CD14-positive monocyte (primary cell): ENCODE data around the gene KCTD16. TPM values are rescaled to one million over a fixed set of nuclear protein-coding genes. Genes with fewer than 3 reads are reported as not detected.

Experiments
- DNase-seq, 3 donors: peaks; one replicate each; pipeline ENCODE4 v3.0.0-alpha.2; 2011 to 2022
- H2AFZ ChIP-seq: 2 replicates; pipeline ENCODE4 v1.6.0; 2012; ENCODE audit warnings: mild to moderate bottlenecking, low read depth, low read length, inconsistent platforms; ENCODE audit not compliant: insufficient read depth, poor library complexity, severe bottlenecking
- H3K27ac ChIP-seq, 2 donors: 1 replicate in 1 of 2; 2 replicates in 1 of 2; pipeline ENCODE4 v1.5.1; 2012 to 2013; ENCODE audit warnings: low read length in 2 of 2, control low read depth in 1 of 2, inconsistent platforms in 1 of 2, low read depth in 1 of 2, mild to moderate bottlenecking in 1 of 2
- H3K27me3 ChIP-seq, 2 donors: one replicate each; pipeline versions ENCODE4 v1.6.0 to v1.6.1; 2011 to 2013; ENCODE audit warnings: low read length in 2 of 2; ENCODE audit not compliant: control insufficient read depth in 2 of 2, insufficient read depth in 2 of 2
- H3K36me3 ChIP-seq, 2 donors: replicated peaks in 1 of 2; 1 replicate in 1 of 2; 2 replicates in 1 of 2; pipeline versions ENCODE4 v1.5.1 to v1.6.1; 2012 to 2013; ENCODE audit warnings: low read length in 2 of 2, control low read depth in 1 of 2, inconsistent platforms in 1 of 2, mild to moderate bottlenecking in 1 of 2; ENCODE audit not compliant: insufficient read depth in 2 of 2, control insufficient read depth in 1 of 2
- H3K4me1 ChIP-seq, 2 donors: 1 replicate in 1 of 2; 2 replicates in 1 of 2; pipeline versions ENCODE4 v1.5.1 to v1.6.1; 2012 to 2013; ENCODE audit warnings: low read length in 2 of 2, control low read depth in 1 of 2, inconsistent platforms in 1 of 2, mild to moderate bottlenecking in 1 of 2, moderate library complexity in 1 of 2; ENCODE audit not compliant: insufficient read depth in 2 of 2, control insufficient read depth in 1 of 2
- H3K4me2 ChIP-seq: replicated peaks from 2 replicates; pipeline ENCODE3; 2012; ENCODE audit warnings: low read length, moderate library complexity, mild to moderate bottlenecking; ENCODE audit not compliant: poor library complexity, severe bottlenecking; ENCODE audit errors: extremely low read depth
- H3K4me3 ChIP-seq, 3 experiments: fragments of 200-600 bp in 1 of 3; sonication (generic) in 1 of 3; replicated peaks in 1 of 3; 1 replicate in 2 of 3; 2 replicates in 1 of 3; pipeline ENCODE4 v1.5.1; 2011 to 2013; ENCODE audit warnings: low read length in 3 of 3, mild to moderate bottlenecking in 3 of 3, control low read depth in 2 of 3, low read depth in 2 of 3, inconsistent platforms in 1 of 3, moderate library complexity in 1 of 3
- H3K79me2 ChIP-seq: 2 replicates; pipeline ENCODE4 v1.6.0; 2012; ENCODE audit warnings: mild to moderate bottlenecking, control low read depth, inconsistent platforms, low read length, moderate library complexity; ENCODE audit not compliant: insufficient read depth
- H3K9ac ChIP-seq: 2 replicates; pipeline ENCODE4 v1.6.0; 2017; ENCODE audit warnings: low read length, mild to moderate bottlenecking; ENCODE audit not compliant: insufficient read depth, poor library complexity, severe bottlenecking
- H3K9me3 ChIP-seq, 2 donors: replicated peaks in 1 of 2; 1 replicate in 1 of 2; 2 replicates in 1 of 2; pipeline versions ENCODE4 v1.5.1 to v1.6.1; 2012 to 2013; ENCODE audit warnings: low read length in 2 of 2, control low read depth in 1 of 2; ENCODE audit not compliant: control insufficient read depth in 1 of 2, insufficient read depth in 1 of 2
- H4K20me1 ChIP-seq: 2 replicates; pipeline ENCODE4 v1.6.0; 2012; ENCODE audit warnings: mild to moderate bottlenecking, low read length, control low read depth, moderate library complexity; ENCODE audit not compliant: insufficient read depth
- H3K27ac Mint-ChIP-seq, 7 donors: one replicate each; pipeline ENCODE4 v1.8.0; 2020; ENCODE audit warnings: mild to moderate bottlenecking in 7 of 7, mixed read lengths in 7 of 7, moderate library complexity in 6 of 7, inconsistent platforms in 2 of 7
- H3K27me3 Mint-ChIP-seq, 3 donors: one replicate each; pipeline ENCODE4 v1.8.0; 2021 to 2022; ENCODE audit warnings: low read depth in 3 of 3, mild to moderate bottlenecking in 3 of 3, mixed read lengths in 3 of 3, moderate library complexity in 3 of 3, inconsistent platforms in 1 of 3
- H3K36me3 Mint-ChIP-seq, 2 donors: one replicate each; pipeline ENCODE4 v1.8.0; 2020; ENCODE audit warnings: mixed read lengths in 2 of 2, inconsistent platforms in 1 of 2, mild to moderate bottlenecking in 1 of 2
- H3K4me1 Mint-ChIP-seq: one replicate; pipeline ENCODE4 v1.8.0; 2020; ENCODE audit warnings: mild to moderate bottlenecking, mixed read lengths
- H3K4me3 Mint-ChIP-seq, 2 donors: one replicate each; pipeline ENCODE4 v1.8.0; 2020; ENCODE audit warnings: mild to moderate bottlenecking in 2 of 2, mixed read lengths in 2 of 2, moderate library complexity in 1 of 2
- H3K9me3 Mint-ChIP-seq, 7 donors: one replicate each; pipeline ENCODE4 v1.8.0; 2020 to 2022; ENCODE audit warnings: mixed read lengths in 7 of 7, mild to moderate bottlenecking in 6 of 7, moderate library complexity in 6 of 7, inconsistent platforms in 2 of 7
- CTCF ChIP-seq: fragments of 200-600 bp; IDR thresholded peaks from one replicate; pipeline ENCODE4 v1.8.0; 2022; ENCODE audit warnings: antibody characterized with exemption, mild to moderate bottlenecking
- WGBS: methylation state at CpG from one replicate; pipeline ENCODE4 v1.1.5; 2013; ENCODE audit warnings: missing lambda C conversion rate; ENCODE audit not compliant: insufficient coverage; 5-methylcytosine and 5-hydroxymethylcytosine counted together
- intact Hi-C, 2 donors: fragments of 100-400 bp; cut with micrococcal nuclease; formaldehyde crosslinking; loops; one replicate each; pipeline versions ENCODE4 v1.15.0 to v1.15.1; 2023
- polyA plus RNA-seq, 3 donors: library from polyadenylated mRNA; depleted of rRNA in 1 of 3; unstranded in 2 of 3; stranded (reverse) in 1 of 3; fragments of 300-500 nt in 2 of 3; fragments of >200 nt in 1 of 3; fragmentation: Illumina TruSeq in 2 of 3; gene quantifications; 1 replicate in 2 of 3; 2 replicates in 1 of 3; pipeline ENCODE4 v1.2.3, GENCODE V29; 2012 to 2021

Gene KCTD16
- polyA plus RNA-seq, 3 donors = not detected

GRCh38 chr5:144284931-144285502 lies 114.3 kb downstream of the KCTD16 start:
- H4K20me1 ChIP-seq = no peaks in the 10 kb centered on the region
- H3K9ac ChIP-seq = no peak overlapping the region
- no peaks in the 10 kb centered on the region for H3K36me3 ChIP-seq
- peaks cover 0 to 14% (median 0%) of the 10 kb centered on the region in 7 donors for H3K9me3 Mint-ChIP-seq
- H3K9me3 ChIP-seq = no peaks in the 10 kb centered on the region
- no peak for DNase-seq
- no peaks in the 10 kb centered on the region for H3K4me1 ChIP-seq
- no peaks in the 10 kb centered on the region for H3K27me3 ChIP-seq
- no peaks in the 10 kb centered on the region for H3K36me3 Mint-ChIP-seq
- peaks cover 0 to 3% (median 0%) of the 10 kb centered on the region in 3 donors for H3K27me3 Mint-ChIP-seq
- intact Hi-C loops = no loop called here
- no peak overlapping the region for H3K27ac ChIP-seq
- H3K4me2 ChIP-seq = no peak overlapping the region
- no peak for TF ChIP-seq CTCF
- H3K4me3 Mint-ChIP-seq = no peak overlapping the region
- H2AFZ ChIP-seq = no peak overlapping the region
- no peaks in the 10 kb centered on the region for H3K79me2 ChIP-seq
- WGBS = no CpG with 5 or more reads among the region's 2 CpGs
- no peak overlapping the region for H3K4me3 ChIP-seq
- H3K27ac Mint-ChIP-seq = no peak overlapping the region
- no peaks in the 10 kb centered on the region for H3K4me1 Mint-ChIP-seq

- H3K27me3 ChIP-seq = no peaks in the 10 kb centered on the region
- no peaks in the 10 kb centered on the region for H3K36me3 ChIP-seq
- WGBS = no CpG with 5 or more reads among the region's 2 CpGs
- no peak overlapping the region for H3K9ac ChIP-seq
- TF ChIP-seq CTCF = no peak
- Mint-ChIP-seq H3K4me3 (no peak overlapping the region), H3K36me3 (no peaks in the 10 kb centered on the region), H3K27me3 (peaks cover 0 to 2% (median 0%) of the 10 kb centered on the region in 3 donors), H3K27ac (no peak overlapping the region), H3K4me1 (no peaks in the 10 kb centered on the region), H3K9me3 (peaks cover 0 to 10% (median 0%) of the 10 kb centered on the region in 7 donors)
- H2AFZ ChIP-seq = no peak overlapping the region
- H3K9me3 ChIP-seq = no peaks in the 10 kb centered on the region
- H4K20me1 ChIP-seq = no peaks in the 10 kb centered on the region
- intact Hi-C loops = no loop called here
- no peak overlapping the region for H3K4me2 ChIP-seq
- no peak overlapping the region for H3K27ac ChIP-seq
- no peaks in the 10 kb centered on the region for H3K79me2 ChIP-seq
- H3K4me3 ChIP-seq = no peak overlapping the region
- no peaks in the 10 kb centered on the region for H3K4me1 ChIP-seq
- DNase-seq = no peak
Observed at GRCh38 chr5:144289277-144289676, 118.6 kb downstream of the KCTD16 start.
